Loucy (cell line): ENCODE results near the gene FOXP4.

Experiments used
- EZH2phosphoT487 ChIP-seq: fragments of 200-600 bp; IDR thresholded peaks from 2 replicates; pipeline ENCODE4 v1.6.1; 2018; ENCODE audit warnings: antibody characterized with exemption, mild to moderate bottlenecking, moderate library complexity, borderline replicate concordance
- TF ChIP-seq, protein P1 (sequence below): fragments of 200-600 bp; sonication (generic); conservative IDR thresholded peaks from 2 replicates; pipeline ENCODE4 v1.5.1; 2014; ENCODE audit warnings: mild to moderate bottlenecking, antibody characterized with exemption, low read length

DNA sequence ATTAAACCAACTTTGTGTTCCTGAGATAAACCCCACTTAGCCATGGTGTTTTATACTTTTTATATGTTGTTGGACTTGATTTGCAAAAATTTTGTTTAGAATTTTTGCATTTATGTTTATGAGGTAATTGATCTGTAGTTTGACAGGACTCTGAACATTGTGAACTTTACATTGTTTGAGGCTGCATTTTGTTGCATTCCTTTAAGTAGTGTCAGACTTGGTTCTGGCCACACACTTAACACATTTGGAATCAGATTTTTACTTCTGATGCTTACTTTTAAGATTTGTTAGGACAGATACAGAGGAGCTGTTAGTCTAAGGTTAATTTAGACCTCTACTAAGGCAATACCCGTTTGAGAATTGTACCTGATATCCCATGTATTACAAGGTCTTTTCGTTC is 75.6 kb downstream of the FOXP4 start:
- TF ChIP-seq, protein P1, sequence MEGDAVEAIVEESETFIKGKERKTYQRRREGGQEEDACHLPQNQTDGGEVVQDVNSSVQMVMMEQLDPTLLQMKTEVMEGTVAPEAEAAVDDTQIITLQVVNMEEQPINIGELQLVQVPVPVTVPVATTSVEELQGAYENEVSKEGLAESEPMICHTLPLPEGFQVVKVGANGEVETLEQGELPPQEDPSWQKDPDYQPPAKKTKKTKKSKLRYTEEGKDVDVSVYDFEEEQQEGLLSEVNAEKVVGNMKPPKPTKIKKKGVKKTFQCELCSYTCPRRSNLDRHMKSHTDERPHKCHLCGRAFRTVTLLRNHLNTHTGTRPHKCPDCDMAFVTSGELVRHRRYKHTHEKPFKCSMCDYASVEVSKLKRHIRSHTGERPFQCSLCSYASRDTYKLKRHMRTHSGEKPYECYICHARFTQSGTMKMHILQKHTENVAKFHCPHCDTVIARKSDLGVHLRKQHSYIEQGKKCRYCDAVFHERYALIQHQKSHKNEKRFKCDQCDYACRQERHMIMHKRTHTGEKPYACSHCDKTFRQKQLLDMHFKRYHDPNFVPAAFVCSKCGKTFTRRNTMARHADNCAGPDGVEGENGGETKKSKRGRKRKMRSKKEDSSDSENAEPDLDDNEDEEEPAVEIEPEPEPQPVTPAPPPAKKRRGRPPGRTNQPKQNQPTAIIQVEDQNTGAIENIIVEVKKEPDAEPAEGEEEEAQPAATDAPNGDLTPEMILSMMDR, result no peak
- TF ChIP-seq EZH2phosphoT487, result no peak
